ENCODE measurements around the gene TMEM151B.

Gene TMEM151B

GRCh38 chr6:44284867-44285266, 14.6 kb downstream of the TMEM151B start:
- no peak for DNase-seq

- DNase-seq: no peak
These were observed 15.5 kb downstream of the TMEM151B start for GRCh38 chr6:44285552-44286284.

GRCh38 chr6:44286285-44286565, 16.0 kb downstream of the TMEM151B start:
- DNase-seq: no peak

- DNase-seq: no peak
These were observed 16.5 kb downstream of the TMEM151B start for GRCh38 chr6:44286747-44287146.

DNA sequence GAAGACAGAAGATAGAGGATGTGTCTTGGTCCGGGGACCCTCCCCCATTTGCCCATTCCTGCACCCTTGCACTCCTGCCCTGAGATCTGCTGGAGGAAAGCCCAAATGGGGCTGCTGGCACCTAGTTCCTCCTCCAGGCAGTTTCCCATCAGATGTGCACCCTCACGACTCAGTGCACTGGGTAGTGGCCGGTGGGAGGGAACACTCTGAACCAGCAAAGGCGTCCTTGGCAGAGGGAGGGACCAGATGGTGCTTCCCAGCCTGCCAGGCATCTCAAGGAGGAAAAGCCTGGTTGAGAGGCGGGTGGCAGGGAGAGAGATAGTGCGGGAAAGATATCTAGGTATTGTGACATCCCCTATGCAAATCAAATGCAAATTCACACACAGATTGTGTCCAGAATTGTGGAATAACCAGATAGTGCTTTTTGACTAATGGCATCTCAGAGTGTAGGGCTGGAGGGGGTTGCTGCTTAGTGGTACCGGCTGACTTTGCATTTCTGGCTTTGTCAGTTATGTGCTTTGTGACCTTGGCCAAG, 19.5 kb downstream of the TMEM151B start:
- no peak for DNase-seq

DNA sequence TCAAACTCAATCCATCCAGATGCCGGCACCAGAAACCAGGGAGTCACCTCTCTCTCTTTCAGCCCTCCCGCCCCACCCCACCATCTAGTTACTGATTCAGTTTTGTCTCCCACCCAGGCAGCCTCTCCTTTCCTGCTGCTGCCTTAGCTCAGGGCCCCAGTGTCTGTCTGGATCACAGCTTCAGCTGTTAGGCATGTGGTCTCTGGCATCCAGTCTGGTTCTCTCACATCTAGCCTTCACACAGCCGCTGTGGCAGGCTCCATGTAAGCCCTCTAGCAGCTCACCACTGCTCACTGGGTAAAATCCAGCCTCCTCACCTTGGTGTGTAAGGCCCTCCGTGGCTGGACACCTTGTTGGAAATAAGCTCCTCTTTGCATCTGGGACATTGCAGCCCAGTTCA, 21.6 kb downstream of the TMEM151B start:
- no peak for DNase-seq

- no peak for DNase-seq
These were observed 22.6 kb downstream of the TMEM151B start for GRCh38 chr6:44292661-44293365.

DNA sequence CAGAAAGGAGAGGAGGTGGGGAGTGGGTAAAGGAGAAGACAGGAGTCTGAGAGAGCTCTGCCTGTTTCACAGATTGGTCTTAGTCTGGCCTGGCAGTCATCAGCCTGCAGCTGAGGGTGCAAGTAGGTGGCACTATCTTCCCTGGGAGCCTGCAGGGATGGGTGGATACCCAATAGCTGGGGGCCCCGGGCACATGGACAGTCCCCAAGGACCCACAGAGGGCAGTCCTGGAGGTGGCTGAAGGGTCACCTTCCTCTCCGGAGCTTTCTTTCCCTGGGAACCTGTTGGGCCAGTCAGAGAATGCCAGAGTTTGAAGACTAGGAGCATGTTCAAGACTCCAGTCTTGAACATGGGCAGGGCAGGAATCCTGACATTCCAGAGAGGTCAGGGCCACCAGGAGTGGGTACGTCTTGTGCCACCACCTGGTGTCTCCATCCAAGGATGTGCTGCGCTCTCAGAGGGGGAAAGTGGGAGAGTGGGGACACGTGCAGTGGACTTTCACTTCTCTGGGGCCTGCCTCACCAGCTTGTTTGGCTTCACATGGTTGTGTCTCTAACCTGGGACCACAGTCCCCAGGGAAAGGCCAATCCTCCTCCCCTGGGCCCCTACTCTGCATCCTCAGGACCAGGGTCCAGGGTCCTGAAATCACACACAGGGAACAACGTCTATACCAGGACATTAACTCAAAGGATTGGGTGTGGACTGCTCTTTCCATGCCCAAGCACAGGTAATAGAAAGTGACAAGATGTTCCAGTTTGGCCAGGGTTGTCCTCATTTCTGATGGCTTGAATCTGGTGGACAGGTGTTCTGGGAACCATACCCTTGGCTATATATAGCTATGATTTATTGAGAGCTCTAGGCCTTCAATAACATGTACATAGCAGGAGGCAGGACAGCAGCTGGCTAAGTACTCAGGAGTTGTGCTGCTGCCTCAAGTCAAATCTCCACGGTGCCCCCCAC, 24.9 kb downstream of the TMEM151B start:
- no peak for DNase-seq

DNA sequence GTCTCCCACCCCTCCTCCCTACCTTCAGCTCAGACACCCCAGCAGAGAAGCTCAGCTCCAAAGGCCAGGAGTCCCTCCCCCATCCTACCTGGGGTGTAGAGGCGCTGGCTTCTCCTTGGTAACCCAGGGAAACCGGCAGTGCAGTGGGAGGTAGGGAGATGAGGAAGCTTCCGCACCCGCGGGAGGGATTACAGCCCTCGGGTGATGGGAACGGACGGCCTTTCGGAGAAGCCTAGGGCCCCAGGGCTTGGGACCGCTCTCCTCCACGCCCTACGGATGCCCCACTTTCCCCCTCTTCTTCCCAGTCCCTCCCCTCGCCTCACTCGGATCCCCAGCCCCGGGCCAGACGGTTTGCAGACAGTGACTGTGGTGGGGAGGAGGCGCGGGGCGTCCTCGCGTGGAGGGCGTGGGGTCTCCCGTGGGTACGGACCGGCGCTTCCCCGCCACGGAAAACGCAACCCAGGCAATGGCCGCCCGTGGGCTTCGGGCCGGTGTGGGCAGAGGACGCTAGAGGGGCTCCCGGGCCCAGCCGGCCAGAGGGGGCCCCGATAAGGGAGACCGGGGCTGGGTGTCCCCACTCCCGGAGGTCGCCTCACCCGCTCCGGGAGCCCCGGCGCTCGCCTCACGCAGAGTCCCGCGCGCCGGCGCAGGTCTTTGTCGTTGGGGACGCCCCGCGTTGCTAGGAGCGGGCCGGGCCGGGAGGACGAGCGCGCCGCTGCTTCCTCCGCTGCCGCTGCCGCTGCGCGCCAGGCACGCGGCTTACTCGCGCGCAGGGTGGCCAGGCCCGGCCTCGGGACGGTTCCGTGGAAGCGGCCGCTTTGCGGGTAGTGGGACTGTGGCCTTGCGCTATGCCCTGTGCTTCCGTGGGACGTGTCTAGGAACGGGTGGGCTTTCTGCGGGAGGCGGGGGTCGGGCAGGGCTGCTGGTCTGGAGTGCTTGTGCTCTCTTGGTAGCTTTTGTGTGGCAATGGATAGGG, 27.1 kb downstream of the TMEM151B start:
- DNase-seq: peak in 3 of 5 donors; percentile 23 to 37 (median 33)

GRCh38 chr6:44298055-44298803, 28.0 kb downstream of the TMEM151B start:
- no peak for DNase-seq

DNA sequence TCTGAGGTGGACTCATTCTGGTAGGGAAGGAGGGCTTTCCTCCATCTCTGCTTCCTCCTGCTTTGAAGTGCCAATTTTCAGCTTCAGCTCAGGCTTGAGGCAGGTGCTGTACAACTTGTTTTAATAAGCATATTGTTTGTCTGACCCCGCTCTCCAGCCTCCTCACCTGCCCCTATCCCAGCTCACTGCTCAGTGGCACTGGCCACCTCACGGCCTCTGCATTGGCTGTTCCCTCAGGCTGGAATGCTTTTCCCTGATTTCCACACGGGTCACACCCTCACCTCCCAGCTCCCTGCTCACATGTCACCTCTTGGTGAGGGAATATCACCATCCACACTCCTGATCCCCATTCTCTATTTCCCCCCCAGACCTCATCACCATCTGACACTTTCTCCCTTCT, 28.6 kb downstream of the TMEM151B start:
- no peak for DNase-seq

GRCh38 chr6:44300292-44300823, 30.1 kb downstream of the TMEM151B start:
- no peak for DNase-seq

GRCh38 chr6:44301106-44301505, 30.9 kb downstream of the TMEM151B start:
- DNase-seq: no peak

DNA sequence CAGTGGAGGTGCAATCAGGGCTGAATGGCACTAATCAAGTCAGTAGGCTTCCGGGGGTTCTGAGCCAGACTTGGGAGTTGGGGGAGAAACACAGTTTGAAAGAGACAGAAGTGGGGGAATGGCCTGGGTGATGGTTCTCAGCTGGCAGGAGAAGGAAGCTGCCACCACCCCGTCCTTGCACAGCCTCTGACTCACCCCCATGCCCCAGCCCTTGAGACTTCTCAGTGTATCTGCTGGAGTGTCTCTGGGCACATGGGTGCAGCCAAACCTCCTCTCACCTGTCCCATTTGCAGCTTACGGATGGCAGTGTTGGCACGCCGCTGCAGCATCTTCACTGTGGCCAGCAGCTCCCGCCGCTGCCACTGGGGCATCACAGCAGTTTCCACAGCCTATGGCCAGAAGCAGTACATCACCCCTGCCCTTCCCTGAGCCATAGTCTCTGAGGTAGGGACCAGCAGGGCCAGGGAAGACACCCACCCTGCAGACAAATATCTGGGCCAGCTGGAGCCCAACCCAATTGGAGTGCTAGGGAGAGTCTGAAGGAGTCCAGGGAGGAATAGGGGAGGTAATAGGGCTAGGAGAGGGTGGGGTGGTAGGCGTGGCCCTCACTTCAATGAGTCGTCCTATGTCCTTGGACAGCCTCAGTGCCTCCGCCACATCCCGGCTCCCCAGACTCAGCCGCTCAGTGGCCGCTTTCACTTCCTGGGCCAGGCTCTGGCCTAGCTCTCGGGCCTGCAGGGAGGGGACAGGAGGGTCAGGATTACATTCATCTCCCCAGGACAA, 31.7 kb downstream of the TMEM151B start:
- DNase-seq: no peak

DNA sequence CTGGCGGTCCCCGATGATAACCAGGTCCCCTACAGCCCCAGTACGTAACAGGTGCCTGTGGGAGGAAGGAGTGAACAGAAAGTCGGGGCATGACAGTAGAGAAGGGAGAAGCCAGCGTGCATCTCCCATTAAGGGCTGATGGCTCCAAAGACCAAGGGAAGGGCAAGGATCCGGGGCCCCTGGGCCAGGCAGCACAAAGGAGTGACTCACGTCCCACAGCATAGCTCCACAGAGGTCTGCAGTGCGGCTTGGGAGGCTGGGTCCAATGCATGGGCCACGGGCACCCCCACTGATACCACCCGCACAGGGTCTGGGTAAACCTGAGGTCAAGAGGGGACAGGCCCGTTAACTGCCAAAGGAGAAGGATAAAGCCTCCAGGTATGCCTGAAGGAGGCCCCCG, 32.6 kb downstream of the TMEM151B start:
- DNase-seq: no peak

DNA sequence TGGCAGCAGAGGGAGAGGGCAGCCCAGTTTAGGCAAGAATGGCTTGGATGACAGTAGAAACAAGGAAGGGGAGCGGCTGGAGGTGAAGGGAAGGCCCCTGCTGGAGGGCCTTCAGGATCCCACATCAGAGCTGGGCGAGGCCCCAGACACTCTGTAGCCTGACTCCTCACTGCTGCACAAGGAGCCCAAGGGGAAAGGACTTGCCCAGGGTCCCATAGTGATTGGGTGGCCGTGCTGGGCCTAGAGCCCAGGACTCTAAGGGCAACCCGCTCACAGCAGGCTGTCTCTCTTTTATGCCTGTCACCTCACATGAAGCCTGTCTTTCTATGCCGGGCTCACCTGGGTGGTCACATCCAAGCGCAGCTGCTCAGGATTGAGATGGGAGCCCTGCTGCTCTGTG, 33.6 kb downstream of the TMEM151B start:
- no peak for DNase-seq

GRCh38 chr6:44304282-44305199, 34.3 kb downstream of the TMEM151B start:
- DNase-seq: peak in 3 of 5 donors; percentile 19 to 32 (median 24)

DNA sequence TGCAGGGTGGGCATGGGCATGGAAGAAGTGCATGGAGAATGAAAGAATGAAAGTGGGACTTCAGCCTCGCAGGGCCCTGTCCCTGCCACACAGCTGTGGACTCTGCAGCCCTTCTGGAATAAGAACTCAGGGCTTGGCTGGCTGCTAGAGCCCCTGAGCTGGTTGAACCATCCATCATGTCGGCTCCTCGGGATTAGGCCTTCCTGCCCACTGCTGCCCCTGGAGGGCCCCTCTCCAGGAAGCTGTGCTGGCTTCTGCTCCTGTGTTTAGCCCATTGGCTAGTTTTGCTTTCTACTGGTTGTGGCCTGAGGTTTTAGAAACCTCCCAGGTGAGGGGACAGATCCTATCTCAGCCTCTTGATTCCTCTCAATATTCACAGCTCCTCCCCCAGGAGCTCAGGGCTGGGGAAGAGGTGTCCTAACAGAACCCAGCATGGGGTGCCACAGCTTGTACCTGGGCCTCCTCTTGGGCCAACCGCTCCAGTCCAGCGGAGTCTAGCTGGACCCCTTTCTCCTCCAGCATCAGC, 35.0 kb downstream of the TMEM151B start:
- no peak for DNase-seq

GRCh38 chr6:44306710-44307109, 36.5 kb downstream of the TMEM151B start:
- DNase-seq: no peak

All from T-helper 1 cell (primary cell).